GM23338 (cell line): ENCODE measurements around the gene CUBN. TPM values are rescaled to one million over a fixed set of nuclear protein-coding genes. Genes with fewer than 3 reads are reported as not detected.

ENCODE experiments used
- ATAC-seq: fragments of 200-7000 bp; cut with Tn5 transposase; 3 replicates; pipeline ENCODE4 v1.9.1; 2020
- DNase-seq: peaks from one replicate; pipeline ENCODE4 v3.0.0-alpha.2; 2015; ENCODE audit warnings: low spot score
- H2AFZ ChIP-seq: fragments of 200-600 bp; sonication (generic); 2 replicates; pipeline ENCODE4 v1.8.0; 2016; ENCODE audit warnings: antibody characterized with exemption, mild to moderate bottlenecking, moderate library complexity
- H3F3A ChIP-seq: fragments of 200-600 bp; sonication (generic); replicated peaks from 2 replicates; pipeline ENCODE4 v1.8.0; 2017; ENCODE audit warnings: antibody characterized with exemption, mixed run types, low read depth
- H3K27ac ChIP-seq: fragments of 200-600 bp; sonication (generic); 2 replicates; pipeline ENCODE4 v1.6.1; 2016; ENCODE audit warnings: low read depth
- H3K27me3 ChIP-seq: fragments of 200-600 bp; sonication (generic); 2 replicates; pipeline ENCODE4 v1.8.0; 2016; ENCODE audit warnings: mild to moderate bottlenecking, mixed run types, moderate library complexity; ENCODE audit not compliant: insufficient read depth
- H3K36me3 ChIP-seq: fragments of 200-600 bp; sonication (generic); 2 replicates; pipeline ENCODE4 v1.8.0; 2016; ENCODE audit warnings: mild to moderate bottlenecking; ENCODE audit not compliant: insufficient read depth
- H3K4me1 ChIP-seq: fragments of 200-600 bp; sonication (generic); 2 replicates; pipeline ENCODE4 v1.8.0; 2016; ENCODE audit warnings: mild to moderate bottlenecking, moderate library complexity; ENCODE audit not compliant: insufficient read depth
- H3K4me2 ChIP-seq: fragments of 200-600 bp; sonication (generic); 2 replicates; pipeline ENCODE4 v1.7.1; 2017; ENCODE audit warnings: mixed run types
- H3K4me3 ChIP-seq: fragments of 200-600 bp; sonication (generic); 2 replicates; pipeline ENCODE4 v1.6.1; 2016; ENCODE audit warnings: mixed run types
- H3K79me2 ChIP-seq: fragments of 200-600 bp; sonication (generic); replicated peaks from 2 replicates; pipeline ENCODE4 v1.8.0; 2017; ENCODE audit warnings: mild to moderate bottlenecking; ENCODE audit not compliant: insufficient read depth
- H3K9me2 ChIP-seq: fragments of 200-600 bp; sonication (generic); 2 replicates; pipeline ENCODE4 v1.8.0; 2017; ENCODE audit not compliant: insufficient read depth
- H4K20me1 ChIP-seq: fragments of 200-600 bp; sonication (generic); replicated peaks from 2 replicates; pipeline ENCODE4 v1.8.0; 2017; ENCODE audit warnings: mild to moderate bottlenecking; ENCODE audit not compliant: insufficient read depth
- H3K27ac Mint-ChIP-seq: 2 replicates; pipeline ENCODE4 v1.8.0; 2020; ENCODE audit warnings: inconsistent platforms, mild to moderate bottlenecking, moderate library complexity, mixed read lengths
- H3K27me3 Mint-ChIP-seq: 3 replicates; pipeline ENCODE4 v1.8.0; 2022; ENCODE audit warnings: low read depth, mild to moderate bottlenecking, moderate library complexity, mixed read lengths, inconsistent platforms; ENCODE audit not compliant: insufficient read depth, poor library complexity
- H3K36me3 Mint-ChIP-seq: 3 replicates; pipeline ENCODE4 v1.8.0; 2021; ENCODE audit warnings: low read depth, mild to moderate bottlenecking, inconsistent platforms, moderate library complexity, mixed read lengths
- H3K4me1 Mint-ChIP-seq: 3 replicates; pipeline ENCODE4 v1.8.0; 2020; ENCODE audit warnings: mild to moderate bottlenecking, inconsistent platforms, mixed read lengths
- H3K4me3 Mint-ChIP-seq: 3 replicates; pipeline ENCODE4 v1.8.0; 2021; ENCODE audit warnings: moderate library complexity, mild to moderate bottlenecking, inconsistent platforms, mixed read lengths
- H3K9me3 Mint-ChIP-seq: 3 replicates; pipeline ENCODE4 v1.8.0; 2020; ENCODE audit warnings: moderate library complexity, mild to moderate bottlenecking, inconsistent platforms, mixed read lengths
- CREB1 ChIP-seq: fragments of 250-450 bp; sonication (Bioruptor Pico); IDR thresholded peaks from 2 replicates; pipeline ENCODE4 v1.5.0; 2020; ENCODE audit warnings: low read depth, mild to moderate bottlenecking, moderate library complexity
- EZH2 ChIP-seq: fragments of 200-600 bp; sonication (generic); IDR thresholded peaks from one replicate; pipeline ENCODE4 v1.8.0; 2017; ENCODE audit warnings: antibody characterized with exemption, mild to moderate bottlenecking, low read depth; ENCODE audit not compliant: unreplicated experiment
- EZH2phosphoT487 ChIP-seq: fragments of 200-600 bp; sonication (generic); IDR thresholded peaks from one replicate; pipeline ENCODE4 v1.8.1; 2018; ENCODE audit warnings: antibody characterized with exemption; ENCODE audit not compliant: unreplicated experiment
- JUNB ChIP-seq: IDR thresholded peaks from one replicate; pipeline ENCODE4 v1.6.1; 2016; ENCODE audit warnings: antibody characterized with exemption; ENCODE audit not compliant: unreplicated experiment
- NANOG ChIP-seq: IDR thresholded peaks from 2 replicates; pipeline ENCODE4 v1.6.1; 2016; ENCODE audit warnings: antibody characterized with exemption, borderline replicate concordance
- POLR2AphosphoS5 ChIP-seq: IDR thresholded peaks from 2 replicates; pipeline ENCODE4 v1.6.1; 2016; ENCODE audit warnings: antibody characterized with exemption, low read depth
- STAT1 ChIP-seq: IDR thresholded peaks from one replicate; pipeline ENCODE4 v1.6.1; 2016; ENCODE audit warnings: antibody characterized with exemption; ENCODE audit not compliant: unreplicated experiment
- ZNF114 ChIP-seq: fragments of 250-450 bp; sonication (Bioruptor Pico); IDR thresholded peaks from 2 replicates; pipeline ENCODE4 v1.5.0; 2020; ENCODE audit warnings: mild to moderate bottlenecking, moderate library complexity
- polyA plus RNA-seq: library from polyadenylated mRNA; unstranded; fragments of >200 nt; fragmentation: Nextera tagmentation; extraction: Ambion mirVana; gene quantifications from 2 replicates; pipeline ENCODE4 v1.2.1, GENCODE V29; 2016
- total RNA-seq: library from RNA; depleted of rRNA; stranded (reverse); fragments of >200 nt; shearing (Covaris generic); gene quantifications from 2 replicates; pipeline ENCODE4 v1.2.3, GENCODE V29; 2014
- TF ChIP-seq, protein P1 (sequence below): IDR thresholded peaks from one replicate; pipeline ENCODE4 v1.6.1; 2018; ENCODE audit warnings: antibody characterized with exemption; ENCODE audit not compliant: unreplicated experiment
- TF ChIP-seq, protein P2 (sequence below): fragments of 250-450 bp; sonication (Bioruptor Pico); IDR thresholded peaks from 2 replicates; pipeline ENCODE4 v1.5.0; 2020; ENCODE audit warnings: mild to moderate bottlenecking, moderate library complexity
- TF ChIP-seq, protein P3 (sequence below), 2 experiments: fragments of 200-600 bp in 1 of 2; sonication (generic) in 1 of 2; conservative IDR thresholded peaks; 2 replicates each; pipeline versions ENCODE4 v1.5.1 to v1.6.1; 2016 to 2017; ENCODE audit warnings: antibody characterized with exemption in 2 of 2, low read depth in 2 of 2, mild to moderate bottlenecking in 2 of 2, moderate library complexity in 1 of 2

The CUBN gene
- total and polyA plus RNA-seq, 2 experiments from 2014 or later = 0.06 to 1.8 TPM

DNA sequence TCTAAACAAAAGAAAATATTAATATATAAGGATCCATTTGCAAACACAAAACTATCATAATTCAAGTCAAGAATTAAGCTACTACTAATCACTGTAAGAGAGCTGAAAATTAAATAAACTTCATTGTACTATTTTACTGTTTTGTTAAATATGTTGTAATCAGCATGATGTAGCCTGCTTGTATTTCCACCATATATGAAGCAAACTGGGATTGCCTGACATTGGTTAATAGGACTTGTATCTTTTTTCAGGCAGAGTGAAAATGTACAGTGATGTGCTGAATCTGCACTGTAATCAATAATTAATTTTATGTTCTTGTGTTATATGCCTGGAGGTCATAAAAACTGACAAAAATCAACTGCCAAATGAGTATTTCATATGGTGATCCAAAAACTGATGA, 46.5 kb upstream of the CUBN start:
- Histone ChIP-seq H3K79me2 (no peaks in the 10 kb centered on the region), H3K27ac (no peak overlapping the region), H3F3A (no peaks in the 10 kb centered on the region), H2AFZ (no peak overlapping the region), H4K20me1 (no peaks in the 10 kb centered on the region; the same call in 1 of the 2 replicates), H3K27me3 (no peaks in the 10 kb centered on the region), H3K4me3 (no peak overlapping the region), H3K36me3 (no peaks in the 10 kb centered on the region), H3K4me1 (peaks cover 5% of the 10 kb centered on the region), H3K9me2 (no peaks in the 10 kb centered on the region), H3K4me2 (no peak overlapping the region)
- no peak for DNase-seq
- no peak for ATAC-seq
- Mint-ChIP-seq H3K27me3 (peaks cover 1% of the 10 kb centered on the region), H3K27ac (no peak overlapping the region), H3K4me1 (peaks cover 20% of the 10 kb centered on the region), H3K36me3 (no peaks in the 10 kb centered on the region), H3K4me3 (no peak overlapping the region), H3K9me3 (no peaks in the 10 kb centered on the region)
- TF ChIP-seq POLR2AphosphoS5 = no peak
- no peak for TF ChIP-seq NANOG

DNA sequence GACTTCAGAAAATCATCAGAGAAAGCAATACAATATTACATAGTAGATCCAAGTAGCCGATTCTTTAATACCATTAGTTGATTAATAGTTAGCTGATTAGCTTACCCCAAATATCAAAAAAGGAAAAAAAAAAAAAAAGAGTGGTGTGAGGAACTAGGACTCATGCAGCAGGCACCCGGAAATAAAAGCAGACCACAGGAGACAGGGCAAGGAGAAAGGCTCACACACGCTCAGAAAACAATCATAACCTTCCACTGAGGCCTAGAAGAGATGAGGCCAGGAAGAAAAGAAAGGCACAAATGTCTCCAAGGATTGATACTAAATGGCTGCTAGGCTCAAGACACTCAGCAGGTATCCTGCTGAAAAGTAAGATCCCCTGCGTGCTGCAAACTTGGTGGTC, 45.9 kb upstream of the CUBN start:
- H3K9me3 Mint-ChIP-seq = no peaks in the 10 kb centered on the region
- DNase-seq (no peak), ATAC-seq (0 out of 3 replicates have a peak, but pooled peaks have one; percentile 44)
- peak overlapping the region; percentile 11; the same call in 1 of the 2 replicates for H3K27ac Mint-ChIP-seq
- H3K4me1 Mint-ChIP-seq = peaks cover 18% of the 10 kb centered on the region
- Histone ChIP-seq H3K9me2 (no peaks in the 10 kb centered on the region), H3K27me3 (no peaks in the 10 kb centered on the region), H3K4me3 (no peak overlapping the region), H3F3A (no peaks in the 10 kb centered on the region), H2AFZ (no peak overlapping the region), H3K27ac (no peak overlapping the region), H3K4me1 (peaks cover 5% of the 10 kb centered on the region; the same call in 1 of the 2 replicates), H3K79me2 (no peaks in the 10 kb centered on the region), H3K4me2 (no peak overlapping the region), H4K20me1 (no peaks in the 10 kb centered on the region; the same call in 1 of the 2 replicates), H3K36me3 (no peaks in the 10 kb centered on the region)
- H3K4me3 Mint-ChIP-seq = no peak overlapping the region
- no peaks in the 10 kb centered on the region for H3K36me3 Mint-ChIP-seq
- peaks cover 1% of the 10 kb centered on the region for H3K27me3 Mint-ChIP-seq
- TF ChIP-seq JUNB (no peak), EZH2phosphoT487 (no peak), CREB1 (no peak), EZH2 (no peak), POLR2AphosphoS5 (no peak), ZNF114 (CRISPR knock-in tag) (no peak), STAT1 (no peak)
- TF ChIP-seq, protein P1, sequence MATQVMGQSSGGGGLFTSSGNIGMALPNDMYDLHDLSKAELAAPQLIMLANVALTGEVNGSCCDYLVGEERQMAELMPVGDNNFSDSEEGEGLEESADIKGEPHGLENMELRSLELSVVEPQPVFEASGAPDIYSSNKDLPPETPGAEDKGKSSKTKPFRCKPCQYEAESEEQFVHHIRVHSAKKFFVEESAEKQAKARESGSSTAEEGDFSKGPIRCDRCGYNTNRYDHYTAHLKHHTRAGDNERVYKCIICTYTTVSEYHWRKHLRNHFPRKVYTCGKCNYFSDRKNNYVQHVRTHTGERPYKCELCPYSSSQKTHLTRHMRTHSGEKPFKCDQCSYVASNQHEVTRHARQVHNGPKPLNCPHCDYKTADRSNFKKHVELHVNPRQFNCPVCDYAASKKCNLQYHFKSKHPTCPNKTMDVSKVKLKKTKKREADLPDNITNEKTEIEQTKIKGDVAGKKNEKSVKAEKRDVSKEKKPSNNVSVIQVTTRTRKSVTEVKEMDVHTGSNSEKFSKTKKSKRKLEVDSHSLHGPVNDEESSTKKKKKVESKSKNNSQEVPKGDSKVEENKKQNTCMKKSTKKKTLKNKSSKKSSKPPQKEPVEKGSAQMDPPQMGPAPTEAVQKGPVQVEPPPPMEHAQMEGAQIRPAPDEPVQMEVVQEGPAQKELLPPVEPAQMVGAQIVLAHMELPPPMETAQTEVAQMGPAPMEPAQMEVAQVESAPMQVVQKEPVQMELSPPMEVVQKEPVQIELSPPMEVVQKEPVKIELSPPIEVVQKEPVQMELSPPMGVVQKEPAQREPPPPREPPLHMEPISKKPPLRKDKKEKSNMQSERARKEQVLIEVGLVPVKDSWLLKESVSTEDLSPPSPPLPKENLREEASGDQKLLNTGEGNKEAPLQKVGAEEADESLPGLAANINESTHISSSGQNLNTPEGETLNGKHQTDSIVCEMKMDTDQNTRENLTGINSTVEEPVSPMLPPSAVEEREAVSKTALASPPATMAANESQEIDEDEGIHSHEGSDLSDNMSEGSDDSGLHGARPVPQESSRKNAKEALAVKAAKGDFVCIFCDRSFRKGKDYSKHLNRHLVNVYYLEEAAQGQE = no peak
- TF ChIP-seq, protein P2, sequence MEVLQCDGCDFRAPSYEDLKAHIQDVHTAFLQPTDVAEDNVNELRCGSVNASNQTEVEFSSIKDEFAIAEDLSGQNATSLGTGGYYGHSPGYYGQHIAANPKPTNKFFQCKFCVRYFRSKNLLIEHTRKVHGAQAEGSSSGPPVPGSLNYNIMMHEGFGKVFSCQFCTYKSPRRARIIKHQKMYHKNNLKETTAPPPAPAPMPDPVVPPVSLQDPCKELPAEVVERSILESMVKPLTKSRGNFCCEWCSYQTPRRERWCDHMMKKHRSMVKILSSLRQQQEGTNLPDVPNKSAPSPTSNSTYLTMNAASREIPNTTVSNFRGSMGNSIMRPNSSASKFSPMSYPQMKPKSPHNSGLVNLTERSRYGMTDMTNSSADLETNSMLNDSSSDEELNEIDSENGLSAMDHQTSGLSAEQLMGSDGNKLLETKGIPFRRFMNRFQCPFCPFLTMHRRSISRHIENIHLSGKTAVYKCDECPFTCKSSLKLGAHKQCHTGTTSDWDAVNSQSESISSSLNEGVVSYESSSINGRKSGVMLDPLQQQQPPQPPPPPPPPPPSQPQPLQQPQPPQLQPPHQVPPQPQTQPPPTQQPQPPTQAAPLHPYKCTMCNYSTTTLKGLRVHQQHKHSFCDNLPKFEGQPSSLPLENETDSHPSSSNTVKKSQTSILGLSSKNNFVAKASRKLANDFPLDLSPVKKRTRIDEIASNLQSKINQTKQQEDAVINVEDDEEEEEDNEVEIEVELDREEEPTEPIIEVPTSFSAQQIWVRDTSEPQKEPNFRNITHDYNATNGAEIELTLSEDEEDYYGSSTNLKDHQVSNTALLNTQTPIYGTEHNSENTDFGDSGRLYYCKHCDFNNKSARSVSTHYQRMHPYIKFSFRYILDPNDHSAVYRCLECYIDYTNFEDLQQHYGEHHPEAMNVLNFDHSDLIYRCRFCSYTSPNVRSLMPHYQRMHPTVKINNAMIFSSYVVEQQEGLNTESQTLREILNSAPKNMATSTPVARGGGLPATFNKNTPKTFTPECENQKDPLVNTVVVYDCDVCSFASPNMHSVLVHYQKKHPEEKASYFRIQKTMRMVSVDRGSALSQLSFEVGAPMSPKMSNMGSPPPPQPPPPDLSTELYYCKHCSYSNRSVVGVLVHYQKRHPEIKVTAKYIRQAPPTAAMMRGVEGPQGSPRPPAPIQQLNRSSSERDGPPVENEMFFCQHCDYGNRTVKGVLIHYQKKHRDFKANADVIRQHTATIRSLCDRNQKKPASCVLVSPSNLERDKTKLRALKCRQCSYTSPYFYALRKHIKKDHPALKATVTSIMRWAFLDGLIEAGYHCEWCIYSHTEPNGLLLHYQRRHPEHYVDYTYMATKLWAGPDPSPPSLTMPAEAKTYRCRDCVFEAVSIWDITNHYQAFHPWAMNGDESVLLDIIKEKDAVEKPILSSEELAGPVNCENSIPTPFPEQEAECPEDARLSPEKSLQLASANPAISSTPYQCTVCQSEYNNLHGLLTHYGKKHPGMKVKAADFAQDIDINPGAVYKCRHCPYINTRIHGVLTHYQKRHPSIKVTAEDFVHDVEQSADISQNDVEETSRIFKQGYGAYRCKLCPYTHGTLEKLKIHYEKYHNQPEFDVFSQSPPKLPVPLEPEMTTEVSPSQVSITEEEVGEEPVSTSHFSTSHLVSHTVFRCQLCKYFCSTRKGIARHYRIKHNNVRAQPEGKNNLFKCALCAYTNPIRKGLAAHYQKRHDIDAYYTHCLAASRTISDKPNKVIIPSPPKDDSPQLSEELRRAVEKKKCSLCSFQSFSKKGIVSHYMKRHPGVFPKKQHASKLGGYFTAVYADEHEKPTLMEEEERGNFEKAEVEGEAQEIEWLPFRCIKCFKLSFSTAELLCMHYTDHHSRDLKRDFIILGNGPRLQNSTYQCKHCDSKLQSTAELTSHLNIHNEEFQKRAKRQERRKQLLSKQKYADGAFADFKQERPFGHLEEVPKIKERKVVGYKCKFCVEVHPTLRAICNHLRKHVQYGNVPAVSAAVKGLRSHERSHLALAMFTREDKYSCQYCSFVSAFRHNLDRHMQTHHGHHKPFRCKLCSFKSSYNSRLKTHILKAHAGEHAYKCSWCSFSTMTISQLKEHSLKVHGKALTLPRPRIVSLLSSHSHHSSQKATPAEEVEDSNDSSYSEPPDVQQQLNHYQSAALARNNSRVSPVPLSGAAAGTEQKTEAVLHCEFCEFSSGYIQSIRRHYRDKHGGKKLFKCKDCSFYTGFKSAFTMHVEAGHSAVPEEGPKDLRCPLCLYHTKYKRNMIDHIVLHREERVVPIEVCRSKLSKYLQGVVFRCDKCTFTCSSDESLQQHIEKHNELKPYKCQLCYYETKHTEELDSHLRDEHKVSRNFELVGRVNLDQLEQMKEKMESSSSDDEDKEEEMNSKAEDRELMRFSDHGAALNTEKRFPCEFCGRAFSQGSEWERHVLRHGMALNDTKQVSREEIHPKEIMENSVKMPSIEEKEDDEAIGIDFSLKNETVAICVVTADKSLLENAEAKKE (CRISPR knock-in tag) = no peak
- TF ChIP-seq, protein P3, sequence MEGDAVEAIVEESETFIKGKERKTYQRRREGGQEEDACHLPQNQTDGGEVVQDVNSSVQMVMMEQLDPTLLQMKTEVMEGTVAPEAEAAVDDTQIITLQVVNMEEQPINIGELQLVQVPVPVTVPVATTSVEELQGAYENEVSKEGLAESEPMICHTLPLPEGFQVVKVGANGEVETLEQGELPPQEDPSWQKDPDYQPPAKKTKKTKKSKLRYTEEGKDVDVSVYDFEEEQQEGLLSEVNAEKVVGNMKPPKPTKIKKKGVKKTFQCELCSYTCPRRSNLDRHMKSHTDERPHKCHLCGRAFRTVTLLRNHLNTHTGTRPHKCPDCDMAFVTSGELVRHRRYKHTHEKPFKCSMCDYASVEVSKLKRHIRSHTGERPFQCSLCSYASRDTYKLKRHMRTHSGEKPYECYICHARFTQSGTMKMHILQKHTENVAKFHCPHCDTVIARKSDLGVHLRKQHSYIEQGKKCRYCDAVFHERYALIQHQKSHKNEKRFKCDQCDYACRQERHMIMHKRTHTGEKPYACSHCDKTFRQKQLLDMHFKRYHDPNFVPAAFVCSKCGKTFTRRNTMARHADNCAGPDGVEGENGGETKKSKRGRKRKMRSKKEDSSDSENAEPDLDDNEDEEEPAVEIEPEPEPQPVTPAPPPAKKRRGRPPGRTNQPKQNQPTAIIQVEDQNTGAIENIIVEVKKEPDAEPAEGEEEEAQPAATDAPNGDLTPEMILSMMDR (conservative IDR thresholded peaks at IDR 0.05; ENCODE audit: low read depth in 2 of 2) = no peak
